WI38 (cell line): ENCODE results near the gene TMEM175.

ENCODE experiments used
- H3K4me3 ChIP-seq: 2 replicates; pipeline ENCODE4 v1.5.1; 2011; ENCODE audit warnings: low read depth, mild to moderate bottlenecking, control low read depth, low read length
- CTCF ChIP-seq: IDR thresholded peaks from 2 replicates; pipeline ENCODE4 v1.5.1; 2012; ENCODE audit warnings: low read depth, mild to moderate bottlenecking, control low read depth, low read length

The TMEM175 gene

GRCh38 chr4:1000686-1001260, 68.5 kb downstream of the TMEM175 start:
- H3K4me3 ChIP-seq: no peak overlapping the region

GRCh38 chr4:1001561-1002130, 69.4 kb downstream of the TMEM175 start:
- no peak overlapping the region for H3K4me3 ChIP-seq
- no peak for TF ChIP-seq CTCF

More at GRCh38 chr4:1000686-1001260, 68.5 kb downstream of the TMEM175 start:
- TF ChIP-seq CTCF: no peak

GRCh38 chr4:1002131-1002630, 69.9 kb downstream of the TMEM175 start:
- TF ChIP-seq CTCF: no peak
- H3K4me3 ChIP-seq: no peak overlapping the region

GRCh38 chr4:1002631-1003251, 70.5 kb downstream of the TMEM175 start:
- TF ChIP-seq CTCF: no peak
- no peak overlapping the region for H3K4me3 ChIP-seq

GRCh38 chr4:1003271-1004070, 71.2 kb downstream of the TMEM175 start:
- H3K4me3 ChIP-seq: no peak overlapping the region
- no peak for TF ChIP-seq CTCF

- H3K4me3 ChIP-seq: no peak overlapping the region
- TF ChIP-seq CTCF: no peak
These were observed 71.8 kb downstream of the TMEM175 start for GRCh38 chr4:1004071-1004418.
